HepG2 (cell line): ENCODE data around the gene IL22RA1. TPM values are rescaled to one million over a fixed set of nuclear protein-coding genes. Genes with fewer than 3 reads are reported as not detected.
A peak's percentile ranks its signal among the peaks of the same experiment; 100 is the strongest.

Experiments
- ATAC-seq: fragments of 200-7000 bp; cut with Tn5 transposase; 3 replicates; pipeline ENCODE4 v1.9.1; 2020; ENCODE audit warnings: mild to moderate bottlenecking, moderate library complexity
- BruUV-seq: library from RNA; stranded (reverse); fragments of 400-500 nt; replicated peaks from 2 replicates; lab custom pipeline; 2021; lab: Mats Ljungman, UMichigan
- CTCF ChIA-PET: fragments of 300-600 bp; formaldehyde crosslinking; extraction: SDS; loops from one replicate; lab custom pipeline; 2021; ENCODE audit warnings: low total read pairs, inconsistent platforms, low intra/inter-chr PET ratio; lab: Yijun Ruan, JAX
- POLR2A ChIA-PET: fragments of 350-600 bp; sonication (Branson Sonifier 250); formaldehyde crosslinking; loops from one replicate; lab custom pipeline; 2020; ENCODE audit warnings: antibody characterized with exemption, inconsistent platforms; lab: Yijun Ruan, JAX
- DNase-seq: peaks from one replicate; pipeline ENCODE4 v3.0.0-alpha.2; 2015; ENCODE audit warnings: low spot score
- FAIRE-seq: peaks from 3 replicates; lab custom pipeline; 2011; peaks lifted over from hg19 to GRCh38; lab: Jason Lieb, UNC
- H2AFZ ChIP-seq: one replicate; pipeline ENCODE4 v1.6.1; 2011; ENCODE audit warnings: low read length, inconsistent platforms
- H3K27ac ChIP-seq: fragments of 300-600 bp; 3 replicates; pipeline ENCODE4 v1.8.0; 2011; ENCODE audit warnings: mixed run types, mild to moderate bottlenecking, mixed read lengths, low read length, inconsistent platforms; ENCODE audit not compliant: insufficient read depth; ENCODE audit errors: extremely low read length
- H3K27me3 ChIP-seq, 2 experiments: fragments of 200-600 bp in 1 of 2; 2 replicates in 1 of 2; 3 replicates in 1 of 2; pipeline versions ENCODE4 v1.6.0 to v1.8.0; 2011; ENCODE audit warnings: low read length in 2 of 2, mild to moderate bottlenecking in 2 of 2, moderate library complexity in 2 of 2, inconsistent platforms in 1 of 2; ENCODE audit not compliant: insufficient read depth in 2 of 2, control insufficient read depth in 1 of 2
- H3K36me3 ChIP-seq, 2 experiments: fragments of 200-600 bp in 1 of 2; replicated peaks in 1 of 2; 2 replicates in 1 of 2; 3 replicates in 1 of 2; pipeline versions ENCODE4 v1.5.1 to v1.8.0; 2011; ENCODE audit warnings: low read length in 2 of 2, inconsistent platforms in 1 of 2; ENCODE audit not compliant: insufficient read depth in 2 of 2, control insufficient read depth in 1 of 2
- H3K4me1 ChIP-seq: 2 replicates; pipeline ENCODE4 v1.5.1; 2012; ENCODE audit warnings: low read length, inconsistent platforms; ENCODE audit not compliant: insufficient read depth
- H3K4me2 ChIP-seq: 2 replicates; pipeline ENCODE4 v1.6.0; 2011; ENCODE audit warnings: low read depth, low read length, inconsistent platforms
- H3K4me3 ChIP-seq, 3 experiments: fragments of 200-600 bp in 1 of 3; sonication (generic), shearing (Covaris generic) in 1 of 3; replicated peaks in 1 of 3; 2 replicates each; pipeline ENCODE4 v1.5.1; 2011 to 2016; ENCODE audit warnings: low read length in 3 of 3, inconsistent platforms in 2 of 3, low read depth in 2 of 3, mild to moderate bottlenecking in 2 of 3, control low read depth in 1 of 3, mixed read lengths in 1 of 3; ENCODE audit not compliant: insufficient read depth in 1 of 3
- H3K79me2 ChIP-seq: one replicate; pipeline ENCODE4 v1.6.1; 2011; ENCODE audit warnings: low read length, inconsistent platforms; ENCODE audit not compliant: insufficient read depth
- H3K9ac ChIP-seq: 2 replicates; pipeline ENCODE4 v1.6.0; 2011; ENCODE audit warnings: mild to moderate bottlenecking, low read depth, low read length, inconsistent platforms; ENCODE audit not compliant: insufficient read depth
- H3K9me3 ChIP-seq: 2 replicates; pipeline ENCODE4 v1.5.1; 2012; ENCODE audit warnings: mild to moderate bottlenecking, low read length
- H4K20me1 ChIP-seq: 2 replicates; pipeline ENCODE4 v1.6.0; 2011; ENCODE audit warnings: inconsistent platforms, mild to moderate bottlenecking, low read length, moderate library complexity; ENCODE audit not compliant: insufficient read depth
- HOXA9 ChIP-seq: sonication (generic); formaldehyde crosslinking; IDR thresholded peaks from 2 replicates; pipeline ENCODE4 v1.8.1; 2022; ENCODE audit warnings: missing genetic modification reagents, mild to moderate bottlenecking, moderate library complexity, borderline replicate concordance
- HOXD1 ChIP-seq: sonication (generic); formaldehyde crosslinking; IDR thresholded peaks from 2 replicates; pipeline ENCODE4 v1.5.0; 2020; ENCODE audit warnings: missing genetic modification reagents
- KLF12 ChIP-seq: sonication (generic); formaldehyde crosslinking; IDR thresholded peaks from 2 replicates; pipeline ENCODE4 v1.4.0; 2020; ENCODE audit warnings: missing genetic modification reagents, borderline replicate concordance
- NFIB ChIP-seq: sonication (generic); formaldehyde crosslinking; IDR thresholded peaks from 2 replicates; pipeline ENCODE4 v1.9.0; 2021; ENCODE audit warnings: missing genetic modification reagents, mild to moderate bottlenecking, borderline replicate concordance
- SKI ChIP-seq: fragments of 450-650 bp; IDR thresholded peaks from one replicate; pipeline ENCODE4 v1.6.1; 2018; ENCODE audit warnings: mild to moderate bottlenecking; ENCODE audit not compliant: partially characterized antibody
- TARDBP ChIP-seq: sonication (generic); formaldehyde crosslinking; IDR thresholded peaks from 2 replicates; pipeline ENCODE4 v1.8.0; 2022; ENCODE audit warnings: mild to moderate bottlenecking, missing genetic modification reagents
- TBX3 ChIP-seq: fragments of 450-650 bp; IDR thresholded peaks from 2 replicates; pipeline ENCODE4 v1.6.1; 2017; ENCODE audit warnings: antibody characterized with exemption, mild to moderate bottlenecking, inconsistent platforms, borderline replicate concordance
- XRCC5 ChIP-seq: fragments of 200-400 bp; formaldehyde crosslinking; optimal IDR thresholded peaks from 2 replicates; pipeline ENCODE3; 2017; ENCODE audit warnings: mild to moderate bottlenecking, low read length
- ZFX ChIP-seq: sonication (generic); formaldehyde crosslinking; IDR thresholded peaks from 2 replicates; pipeline ENCODE4 v1.4.0; 2020; ENCODE audit warnings: mild to moderate bottlenecking, low read depth, missing genetic modification reagents, moderate library complexity
- ZNF260 ChIP-seq: sonication (generic); formaldehyde crosslinking; IDR thresholded peaks from 2 replicates; pipeline ENCODE4 v1.4.0; 2020; ENCODE audit warnings: missing genetic modification reagents, low read depth, mild to moderate bottlenecking, borderline replicate concordance
- ZNF383 ChIP-seq: sonication (generic); formaldehyde crosslinking; IDR thresholded peaks from 2 replicates; pipeline ENCODE4 v1.4.0; 2020; ENCODE audit warnings: missing genetic modification reagents, mild to moderate bottlenecking, borderline replicate concordance
- ZNF552 ChIP-seq: sonication (generic); formaldehyde crosslinking; IDR thresholded peaks from 2 replicates; pipeline ENCODE4 v1.9.0; 2022; ENCODE audit warnings: missing genetic modification reagents, mild to moderate bottlenecking, borderline replicate concordance
- ZNF614 ChIP-seq: IDR thresholded peaks from 2 replicates; pipeline ENCODE4 v1.6.1; 2018; ENCODE audit warnings: missing biosample characterization, missing genetic modification reagents, inconsistent platforms, borderline replicate concordance
- ZNF749 ChIP-seq: sonication (generic); formaldehyde crosslinking; IDR thresholded peaks from 2 replicates; pipeline ENCODE4 v1.8.0; 2022; ENCODE audit warnings: mild to moderate bottlenecking, missing genetic modification reagents, moderate library complexity, borderline replicate concordance
- ZNF761 ChIP-seq: sonication (generic); formaldehyde crosslinking; conservative IDR thresholded peaks from 2 replicates; pipeline ENCODE4 v1.4.0; 2020; ENCODE audit warnings: mild to moderate bottlenecking, missing genetic modification reagents
- ZNF772 ChIP-seq: sonication (generic); formaldehyde crosslinking; IDR thresholded peaks from 2 replicates; pipeline ENCODE4 v1.5.0; 2020; ENCODE audit warnings: mild to moderate bottlenecking, missing genetic modification reagents
- ZSCAN9 ChIP-seq: IDR thresholded peaks from 2 replicates; pipeline ENCODE4 v1.6.1; 2016; ENCODE audit warnings: borderline replicate concordance
- WGBS: methylation state at CpG from one replicate; pipeline ENCODE4 v1.1.6; 2017; ENCODE audit warnings: low lambda C conversion rate; 5-methylcytosine and 5-hydroxymethylcytosine counted together
- in situ Hi-C: cut with HindIII; loops from 2 replicates; pipeline ENCODE4 v1.10.0; 2017; ENCODE audit warnings: low pct_unique_long_range_greater_than_20kb; ENCODE audit not compliant: extremely low pct_ligation_motif_present
- intact Hi-C: fragments of 100-400 bp; cut with micrococcal nuclease; formaldehyde crosslinking; loops from one replicate; pipeline ENCODE4 v1.10.0; 2022; ENCODE audit not compliant: unreplicated experiment
- polyA plus RNA-seq, 8 experiments: library from polyadenylated mRNA; depleted of rRNA in 3 of 8; stranded (reverse) in 7 of 8; unstranded in 1 of 8; fragments of >200 nt; fragmentation: Illumina TruSeq in 4 of 8; extraction: Trizol in 4 of 8; gene quantifications; 2 replicates each; pipeline versions ENCODE4 v1.2.1 to v1.2.3, GENCODE V29; 2011 to 2016; ENCODE audit warnings: low read depth in 4 of 8, missing spikeins in 1 of 8, mixed read lengths in 1 of 8; ENCODE audit not compliant: insufficient read depth in 1 of 8
- total RNA-seq, 5 experiments: library from RNA; depleted of rRNA; stranded (reverse); fragments of >200 nt; fragmentation: Illumina TruSeq; extraction: Trizol; gene quantifications; 2 replicates each; pipeline ENCODE4 v1.2.3, GENCODE V29; 2016; ENCODE audit warnings: low read depth in 1 of 5
- TF ChIP-seq, protein P1 (sequence below): sonication (generic); formaldehyde crosslinking; IDR thresholded peaks from 2 replicates; pipeline ENCODE4 v1.5.0; 2020; ENCODE audit warnings: mild to moderate bottlenecking, missing genetic modification reagents
- TF ChIP-seq, protein P2 (sequence below): sonication (generic); formaldehyde crosslinking; IDR thresholded peaks from 2 replicates; pipeline ENCODE4 v1.5.0; 2020; ENCODE audit warnings: mild to moderate bottlenecking, missing genetic modification reagents, borderline replicate concordance

Gene IL22RA1
- total and polyA plus RNA-seq, 2 of the 13 experiments (the other 11 are each of a cell fraction or from before 2014, with no cell fraction given): 4.4 to 10.2 TPM

DNA sequence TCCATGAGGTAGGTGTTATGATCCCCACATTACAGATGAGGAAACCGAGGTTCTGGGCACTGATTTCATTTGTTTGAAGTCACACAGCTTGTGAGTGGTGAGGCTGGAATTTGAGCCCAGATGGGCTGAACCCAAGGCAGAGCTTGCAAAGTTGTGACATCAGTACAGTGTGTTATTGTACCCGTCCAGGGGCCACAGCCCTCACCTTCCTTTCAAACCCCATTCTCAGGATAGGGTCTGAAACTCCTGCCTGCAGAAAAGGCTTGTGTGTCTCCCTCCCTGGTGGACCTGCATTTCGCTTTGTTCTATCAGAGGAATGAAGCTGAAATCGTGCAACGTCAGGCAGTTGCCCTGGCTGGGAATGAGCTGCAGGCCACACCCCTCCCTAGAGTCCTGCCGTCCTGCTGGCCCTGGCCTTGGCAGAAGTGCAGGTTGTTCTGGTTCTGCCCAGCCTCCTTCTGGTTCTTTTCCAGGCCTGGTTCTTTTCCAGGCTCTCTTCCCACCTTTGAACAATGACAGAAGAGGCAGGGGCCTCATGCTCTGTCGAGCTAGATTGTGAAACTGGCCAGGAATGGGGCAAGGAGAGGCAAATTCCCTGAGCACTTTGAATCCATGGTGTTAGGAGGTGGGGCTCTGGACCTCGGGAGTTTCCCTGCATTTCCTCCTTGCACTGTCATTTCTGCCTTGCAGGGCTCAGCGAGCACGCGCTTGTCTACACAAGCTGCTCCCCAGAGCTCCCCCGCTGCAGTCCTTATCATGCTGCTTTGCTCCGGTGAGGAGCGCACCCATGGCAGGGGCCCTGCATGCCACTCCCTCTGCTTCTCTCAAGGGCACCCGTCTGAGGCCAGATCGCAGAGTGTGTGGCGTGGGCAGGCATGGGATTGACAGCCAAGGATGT, 22.8 kb downstream of the IL22RA1 start (continued):
- TF ChIP-seq HOXA9 (CRISPR knock-in tag) (no peak), TBX3 (no peak), NFIB (CRISPR knock-in tag) (0 out of 2 replicates have a peak, but pooled peaks have one; percentile 25), ZFX (CRISPR knock-in tag) (peak; percentile 74), ZNF383 (no peak), KLF12 (no peak; the same call in 1 of the 2 replicates), ZNF772 (CRISPR knock-in tag) (peak; percentile 45; the same call in 1 of the 2 replicates)

DNA sequence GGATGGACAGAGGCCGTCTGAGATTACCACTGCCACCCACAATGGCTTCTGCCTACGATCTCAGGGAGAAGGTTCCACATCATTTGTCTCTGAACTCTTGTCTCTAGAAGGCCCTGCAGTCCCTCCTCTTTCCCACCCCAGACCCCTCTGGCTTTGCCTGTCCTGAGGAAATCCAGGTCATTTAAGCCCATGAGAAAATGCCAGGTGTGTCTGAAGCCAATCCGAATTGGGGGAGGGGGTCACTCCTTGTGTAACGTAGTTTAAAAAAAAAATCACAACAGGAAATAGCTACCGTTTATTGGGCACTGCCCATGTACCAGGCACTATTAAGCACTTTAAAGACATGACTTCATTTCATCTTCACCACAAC, 23.5 kb downstream of the IL22RA1 start:
- in situ Hi-C loops: no loop called here
- no peaks in the 10 kb centered on the region for H3K79me2 ChIP-seq
- ATAC-seq (no peak), FAIRE-seq (no peak), DNase-seq (no peak)
- 31% methylated on average over 5 of the region's 5 CpGs for WGBS
- no peaks in the 10 kb centered on the region for H3K27me3 ChIP-seq
- no peaks in the 10 kb centered on the region for H4K20me1 ChIP-seq
- no peak overlapping the region; a peak in 2 of 6 replicates for H3K4me3 ChIP-seq
- ChIA-PET CTCF (no interaction called here), POLR2A (interaction anchor here (1.2 to 4.3 kb wide), 6 partner anchors 12 to 166 kb away, joined by 3 to 44 read pairs (median 12); partner anchors contain the start of genes IL22RA1 and SRSF10)
- no peaks in the 10 kb centered on the region for H3K36me3 ChIP-seq
- H3K9ac ChIP-seq: peak overlapping the region; percentile 50; the same call in 1 of the 2 replicates
- peak overlapping the region; percentile 66 for H3K4me2 ChIP-seq
- intact Hi-C loops: no loop called here
- no peak overlapping the region for H2AFZ ChIP-seq
- H3K27ac ChIP-seq: peak overlapping the region; percentile 79
- H3K9me3 ChIP-seq: no peaks in the 10 kb centered on the region
- peaks cover 70% of the 10 kb centered on the region for H3K4me1 ChIP-seq
- no TSS peak for BruUV-seq
- TF ChIP-seq, protein P1, sequence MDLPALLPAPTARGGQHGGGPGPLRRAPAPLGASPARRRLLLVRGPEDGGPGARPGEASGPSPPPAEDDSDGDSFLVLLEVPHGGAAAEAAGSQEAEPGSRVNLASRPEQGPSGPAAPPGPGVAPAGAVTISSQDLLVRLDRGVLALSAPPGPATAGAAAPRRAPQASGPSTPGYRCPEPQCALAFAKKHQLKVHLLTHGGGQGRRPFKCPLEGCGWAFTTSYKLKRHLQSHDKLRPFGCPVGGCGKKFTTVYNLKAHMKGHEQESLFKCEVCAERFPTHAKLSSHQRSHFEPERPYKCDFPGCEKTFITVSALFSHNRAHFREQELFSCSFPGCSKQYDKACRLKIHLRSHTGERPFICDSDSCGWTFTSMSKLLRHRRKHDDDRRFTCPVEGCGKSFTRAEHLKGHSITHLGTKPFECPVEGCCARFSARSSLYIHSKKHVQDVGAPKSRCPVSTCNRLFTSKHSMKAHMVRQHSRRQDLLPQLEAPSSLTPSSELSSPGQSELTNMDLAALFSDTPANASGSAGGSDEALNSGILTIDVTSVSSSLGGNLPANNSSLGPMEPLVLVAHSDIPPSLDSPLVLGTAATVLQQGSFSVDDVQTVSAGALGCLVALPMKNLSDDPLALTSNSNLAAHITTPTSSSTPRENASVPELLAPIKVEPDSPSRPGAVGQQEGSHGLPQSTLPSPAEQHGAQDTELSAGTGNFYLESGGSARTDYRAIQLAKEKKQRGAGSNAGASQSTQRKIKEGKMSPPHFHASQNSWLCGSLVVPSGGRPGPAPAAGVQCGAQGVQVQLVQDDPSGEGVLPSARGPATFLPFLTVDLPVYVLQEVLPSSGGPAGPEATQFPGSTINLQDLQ: no peak
- TF ChIP-seq SKI (no peak), ZNF552 (CRISPR knock-in tag) (no peak), ZNF260 (no peak), TARDBP (CRISPR knock-in tag) (no peak), HOXD1 (CRISPR knock-in tag) (no peak), ZNF761 (CRISPR knock-in tag) (no peak), ZSCAN9 (CRISPR knock-in tag) (no peak), ZNF614 (CRISPR knock-in tag) (no peak), ZNF749 (CRISPR knock-in tag) (no peak), XRCC5 (no peak)
- TF ChIP-seq, protein P2, sequence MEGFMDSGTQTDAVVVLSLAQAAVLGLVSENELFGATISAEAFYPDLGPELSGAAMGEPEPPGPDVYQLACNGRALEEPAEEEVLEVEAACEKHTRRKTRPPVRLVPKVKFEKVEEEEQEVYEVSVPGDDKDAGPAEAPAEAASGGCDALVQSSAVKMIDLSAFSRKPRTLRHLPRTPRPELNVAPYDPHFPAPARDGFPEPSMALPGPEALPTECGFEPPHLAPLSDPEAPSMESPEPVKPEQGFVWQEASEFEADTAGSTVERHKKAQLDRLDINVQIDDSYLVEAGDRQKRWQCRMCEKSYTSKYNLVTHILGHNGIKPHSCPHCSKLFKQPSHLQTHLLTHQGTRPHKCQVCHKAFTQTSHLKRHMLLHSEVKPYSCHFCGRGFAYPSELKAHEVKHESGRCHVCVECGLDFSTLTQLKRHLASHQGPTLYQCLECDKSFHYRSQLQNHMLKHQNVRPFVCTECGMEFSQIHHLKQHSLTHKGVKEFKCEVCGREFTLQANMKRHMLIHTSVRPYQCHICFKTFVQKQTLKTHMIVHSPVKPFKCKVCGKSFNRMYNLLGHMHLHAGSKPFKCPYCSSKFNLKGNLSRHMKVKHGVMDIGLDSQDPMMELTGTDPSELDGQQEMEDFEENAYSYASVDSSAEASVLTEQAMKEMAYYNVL (CRISPR knock-in tag): 0 out of 2 replicates have a peak, but pooled peaks have one; percentile 4
